Measurements from ENCODE around the gene SYNPO2. TPM values are rescaled to one million over a fixed set of nuclear protein-coding genes. Genes with fewer than 3 reads are reported as not detected.
A peak's percentile ranks its signal among the peaks of the same experiment; 100 is the strongest.
"Not testable (repeated sequence)": the region's sequence is repeated elsewhere in the genome, so short reads cannot be mapped to it uniquely, and the experiment has no call there.

The SYNPO2 gene
- total RNA-seq, 1 experiment from 2014 or later = 0.46 TPM

GRCh38 chr4:118975449-118976192 is 87.0 kb downstream of the SYNPO2 start:
- no peaks in the 10 kb centered on the region for H3K27me3 ChIP-seq
- DNase-seq = no peak
- H3K9me3 ChIP-seq = no peaks in the 10 kb centered on the region
- H3K4me3 ChIP-seq = no peak overlapping the region
- H3K36me3 ChIP-seq = no peaks in the 10 kb centered on the region

DNA sequence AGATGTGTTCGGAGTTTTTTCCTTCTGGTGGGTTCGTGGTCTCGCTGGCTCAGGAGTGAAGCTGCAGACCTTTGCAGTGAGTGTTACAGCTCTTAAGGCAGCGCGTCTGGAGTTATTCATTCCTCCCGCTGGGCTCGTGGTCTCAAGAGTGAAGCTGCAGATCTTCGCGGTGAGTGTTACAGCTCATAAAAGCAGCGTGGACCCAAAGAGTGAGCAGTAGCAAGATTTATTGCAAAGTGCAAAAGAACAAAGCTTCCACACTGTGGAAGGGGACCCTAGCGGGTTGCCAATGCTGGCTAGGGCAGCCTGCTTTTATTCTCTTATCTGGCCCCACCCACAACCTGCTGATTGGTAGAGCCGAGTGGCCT is 87.5 kb downstream of the SYNPO2 start:
- not testable (repeated sequence) for H3K36me3 ChIP-seq, DNase-seq, H3K27me3 ChIP-seq, H3K9me3 ChIP-seq, H3K4me3 ChIP-seq

DNA sequence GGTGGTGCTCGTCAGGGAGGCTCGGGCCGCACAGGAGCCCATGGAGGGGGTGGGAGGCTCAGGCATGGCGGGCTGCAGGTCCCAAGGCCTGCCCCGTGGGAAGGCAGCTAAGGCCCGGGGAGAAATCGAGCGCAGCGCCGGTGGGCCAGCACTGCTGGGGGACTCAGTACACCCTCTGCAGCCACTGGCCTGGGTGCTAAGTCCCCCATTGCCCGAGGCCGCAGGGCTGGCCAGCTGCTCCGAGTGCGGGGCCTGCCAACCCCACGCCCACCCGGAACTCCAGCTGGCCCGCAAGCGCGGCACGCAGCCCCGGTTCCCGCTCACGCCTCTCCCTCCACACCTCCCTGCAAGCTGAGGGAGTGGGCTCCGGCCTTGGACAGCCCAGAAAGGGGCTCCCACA is 88.4 kb downstream of the SYNPO2 start:
- H3K36me3 ChIP-seq, H3K4me3 ChIP-seq, H3K9me3 ChIP-seq, H3K27me3 ChIP-seq, DNase-seq: not testable (repeated sequence)

- Histone ChIP-seq H3K27me3 (no peaks in the 10 kb centered on the region), H3K36me3 (no peaks in the 10 kb centered on the region), H3K4me3 (no peak overlapping the region), H3K9me3 (no peaks in the 10 kb centered on the region)
- DNase-seq = no peak
These were observed 91.1 kb downstream of the SYNPO2 start for GRCh38 chr4:118979712-118980111.

GRCh38 chr4:118981171-118981838 is 92.7 kb downstream of the SYNPO2 start:
- Histone ChIP-seq H3K4me3 (no peak overlapping the region), H3K27me3 (no peaks in the 10 kb centered on the region), H3K36me3 (no peaks in the 10 kb centered on the region), H3K9me3 (no peaks in the 10 kb centered on the region)
- no peak for DNase-seq

- Histone ChIP-seq H3K4me3 (no peak overlapping the region), H3K36me3 (no peaks in the 10 kb centered on the region), H3K9me3 (no peaks in the 10 kb centered on the region), H3K27me3 (no peaks in the 10 kb centered on the region)
- DNase-seq = peak; percentile 59
These were observed 93.3 kb downstream of the SYNPO2 start for GRCh38 chr4:118981839-118982381.

DNA sequence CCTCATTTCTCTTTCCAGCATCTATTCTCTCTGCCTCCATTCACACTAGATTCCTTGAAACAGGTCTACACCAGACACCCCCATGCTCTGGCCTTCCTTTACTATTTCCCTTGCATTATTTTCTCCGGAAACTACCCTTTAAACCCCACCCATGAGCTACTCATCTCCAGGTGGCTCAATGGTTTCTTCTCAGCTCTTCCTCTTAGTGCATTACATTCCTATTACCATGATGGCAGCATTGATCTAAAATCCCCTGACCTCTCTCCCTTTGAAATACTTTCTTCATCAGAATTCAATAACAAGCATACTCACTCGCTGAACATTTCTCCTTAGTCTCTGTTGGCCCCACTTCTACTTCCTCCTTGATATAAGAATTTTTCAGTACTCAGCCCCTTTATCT is 94.6 kb downstream of the SYNPO2 start:
- no peak for DNase-seq
- Histone ChIP-seq H3K4me3 (no peak overlapping the region), H3K9me3 (no peaks in the 10 kb centered on the region)

GRCh38 chr4:118983831-118984230 is 95.2 kb downstream of the SYNPO2 start:
- no peaks in the 10 kb centered on the region for H3K9me3 ChIP-seq
- no peak overlapping the region for H3K4me3 ChIP-seq
- no peak for DNase-seq
- H3K27me3 ChIP-seq = no peaks in the 10 kb centered on the region
- no peaks in the 10 kb centered on the region for H3K36me3 ChIP-seq

More for the DNA sequence above, 94.6 kb downstream of the SYNPO2 start:
- no peaks in the 10 kb centered on the region for H3K27me3 ChIP-seq
- no peaks in the 10 kb centered on the region for H3K36me3 ChIP-seq

- H3K36me3 ChIP-seq = no peaks in the 10 kb centered on the region
- H3K27me3 ChIP-seq = no peaks in the 10 kb centered on the region
- no peaks in the 10 kb centered on the region for H3K9me3 ChIP-seq
- H3K4me3 ChIP-seq = no peak overlapping the region
- no peak for DNase-seq
These were observed 96.7 kb downstream of the SYNPO2 start for GRCh38 chr4:118985170-118986000.

GRCh38 chr4:118987959-118988634 is 99.4 kb downstream of the SYNPO2 start:
- no peak overlapping the region for H3K4me3 ChIP-seq
- no peaks in the 10 kb centered on the region for H3K36me3 ChIP-seq
- no peaks in the 10 kb centered on the region for H3K9me3 ChIP-seq
- H3K27me3 ChIP-seq = no peaks in the 10 kb centered on the region
- no peak for DNase-seq

DNA sequence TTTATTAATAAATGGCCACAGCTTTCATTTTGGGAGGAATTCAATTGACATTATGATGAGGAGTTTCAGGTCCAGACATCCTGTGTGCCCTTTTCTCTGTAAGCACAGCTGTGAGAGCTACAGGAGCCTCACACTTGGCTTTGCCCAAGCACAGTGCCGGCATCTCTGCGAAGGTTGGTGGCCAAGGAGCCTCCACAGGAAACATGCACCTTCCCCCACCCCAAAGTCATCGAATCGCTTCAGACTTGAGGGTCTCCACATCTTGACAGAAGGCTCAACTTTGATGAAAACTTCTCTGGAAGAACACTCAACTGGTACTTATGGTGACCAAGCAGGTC is 100.0 kb downstream of the SYNPO2 start:
- no peak overlapping the region for H3K4me3 ChIP-seq
- no peaks in the 10 kb centered on the region for H3K36me3 ChIP-seq
- no peaks in the 10 kb centered on the region for H3K27me3 ChIP-seq
- no peak for DNase-seq
- no peaks in the 10 kb centered on the region for H3K9me3 ChIP-seq

DNA sequence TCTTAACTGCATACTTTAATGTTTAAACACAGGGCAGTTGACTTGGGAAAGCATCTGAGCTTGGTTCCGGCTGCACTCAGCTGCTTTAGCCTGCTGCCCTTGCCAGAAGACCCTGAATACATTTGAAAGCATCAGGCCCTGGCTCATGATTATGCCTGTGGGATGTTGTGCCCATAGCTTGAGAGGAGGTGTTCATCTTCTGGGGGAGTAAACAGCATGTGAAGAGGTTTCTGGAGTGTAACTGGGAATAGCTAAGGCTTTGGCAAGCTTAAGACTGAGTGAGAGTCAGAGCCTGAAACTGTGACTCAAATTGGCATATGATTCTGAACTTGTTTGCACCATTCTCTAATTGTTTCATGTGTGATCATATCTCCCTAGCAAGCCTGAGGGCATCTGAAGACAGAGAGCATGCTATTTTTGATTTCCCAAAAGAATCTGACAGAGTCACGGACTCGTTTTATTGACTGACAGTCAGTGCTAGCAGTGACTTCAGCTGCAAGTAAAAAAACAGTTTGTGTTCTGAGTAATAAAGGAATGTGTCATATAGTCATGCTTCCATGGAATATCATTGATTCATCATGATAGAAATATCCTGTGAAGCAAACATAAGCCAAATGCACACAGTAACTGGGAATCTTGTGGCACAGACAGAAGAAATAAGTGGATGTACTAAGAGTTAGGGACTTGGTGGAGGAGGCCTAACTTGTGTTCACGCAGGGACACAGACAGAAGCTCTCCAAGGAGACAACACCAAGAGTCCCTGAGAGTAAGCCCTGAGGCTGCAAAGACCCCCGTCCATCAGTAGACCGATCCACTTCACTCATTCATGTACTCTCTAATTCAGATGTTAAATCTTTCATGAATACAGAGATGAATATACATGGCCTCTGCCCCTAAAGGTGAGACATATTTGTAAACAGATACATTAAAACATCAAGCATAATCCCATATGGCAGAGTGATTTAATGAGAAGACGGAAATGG is 100.7 kb downstream of the SYNPO2 start:
- Histone ChIP-seq H3K4me3 (no peak overlapping the region), H3K36me3 (no peaks in the 10 kb centered on the region), H3K9me3 (no peaks in the 10 kb centered on the region), H3K27me3 (no peaks in the 10 kb centered on the region)
- peak; percentile 66 for DNase-seq

- Histone ChIP-seq H3K36me3 (no peaks in the 10 kb centered on the region), H3K9me3 (no peaks in the 10 kb centered on the region), H3K27me3 (no peaks in the 10 kb centered on the region), H3K4me3 (no peak overlapping the region)
- no peak for DNase-seq
These were observed 103.0 kb downstream of the SYNPO2 start for GRCh38 chr4:118991686-118992085.

GRCh38 chr4:118992149-118992548 is 103.5 kb downstream of the SYNPO2 start:
- Histone ChIP-seq H3K36me3 (no peaks in the 10 kb centered on the region), H3K4me3 (no peak overlapping the region), H3K9me3 (no peaks in the 10 kb centered on the region), H3K27me3 (no peaks in the 10 kb centered on the region)
- no peak for DNase-seq

- Histone ChIP-seq H3K4me3 (no peak overlapping the region), H3K9me3 (no peaks in the 10 kb centered on the region), H3K27me3 (no peaks in the 10 kb centered on the region), H3K36me3 (no peaks in the 10 kb centered on the region)
- no peak for DNase-seq
These were observed 104.7 kb downstream of the SYNPO2 start for GRCh38 chr4:118993333-118993732.

- H3K9me3 ChIP-seq = no peaks in the 10 kb centered on the region
- no peaks in the 10 kb centered on the region for H3K27me3 ChIP-seq
- H3K4me3 ChIP-seq = no peak overlapping the region
- DNase-seq = peak; percentile 59
- H3K36me3 ChIP-seq = no peaks in the 10 kb centered on the region
These were observed 105.4 kb downstream of the SYNPO2 start for GRCh38 chr4:118994030-118994429.
